NCI-H82 (cell line): ENCODE measurements around the gene ACOX2.
A peak's percentile ranks its signal among the peaks of the same experiment; 100 is the strongest.
"Not testable (repeated sequence)": the region's sequence is repeated elsewhere in the genome, so short reads cannot be mapped to it uniquely, and the experiment has no call there.

Source experiments
- DNase-seq: peaks from one replicate; lab custom pipeline; 2025; lab: John Stamatoyannopoulos, UW

The ACOX2 gene

DNA sequence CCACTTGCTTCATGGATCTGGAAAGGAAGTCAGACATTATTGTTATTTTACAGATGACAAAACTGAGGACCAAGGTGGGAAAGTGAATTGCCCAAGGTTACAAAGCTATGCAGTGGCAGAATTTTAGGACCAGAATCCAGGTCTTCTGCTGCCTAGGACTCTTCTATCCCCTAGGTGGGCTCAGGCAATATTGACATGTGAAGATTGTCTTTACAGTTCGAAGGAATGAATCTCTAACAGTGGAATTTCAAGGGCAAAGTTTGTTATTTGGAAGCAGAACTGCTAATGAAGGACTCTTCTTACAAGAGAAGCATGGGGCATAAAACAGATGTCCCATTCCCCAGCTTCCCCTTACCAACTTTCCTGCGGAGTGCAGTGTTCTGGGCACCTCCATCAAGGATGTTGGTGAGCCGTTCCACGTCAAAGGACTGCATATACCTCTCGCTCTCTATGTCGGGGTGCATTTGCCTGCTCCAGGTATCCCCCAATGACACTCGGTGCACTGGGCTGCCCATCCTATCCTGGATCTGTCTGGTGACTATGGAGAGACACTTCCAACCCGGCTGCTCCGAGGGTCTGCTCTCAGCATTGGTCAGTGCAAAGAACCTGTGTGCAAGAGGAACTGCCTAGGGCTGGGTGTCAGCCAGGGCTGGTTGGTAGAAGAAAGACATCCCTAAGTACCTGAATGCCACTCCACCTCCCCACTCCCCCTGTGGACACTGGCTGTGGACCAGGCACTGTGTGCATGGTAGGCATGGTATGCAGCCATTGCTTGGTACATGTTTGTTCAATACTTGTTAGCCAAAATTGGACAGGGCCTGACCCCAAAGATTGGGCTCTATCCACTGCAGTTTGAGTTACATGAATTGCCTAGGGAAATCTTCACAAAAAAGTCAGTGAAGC lies 2.1 kb downstream of the ACOX2 start:
- no peak for DNase-seq

DNA sequence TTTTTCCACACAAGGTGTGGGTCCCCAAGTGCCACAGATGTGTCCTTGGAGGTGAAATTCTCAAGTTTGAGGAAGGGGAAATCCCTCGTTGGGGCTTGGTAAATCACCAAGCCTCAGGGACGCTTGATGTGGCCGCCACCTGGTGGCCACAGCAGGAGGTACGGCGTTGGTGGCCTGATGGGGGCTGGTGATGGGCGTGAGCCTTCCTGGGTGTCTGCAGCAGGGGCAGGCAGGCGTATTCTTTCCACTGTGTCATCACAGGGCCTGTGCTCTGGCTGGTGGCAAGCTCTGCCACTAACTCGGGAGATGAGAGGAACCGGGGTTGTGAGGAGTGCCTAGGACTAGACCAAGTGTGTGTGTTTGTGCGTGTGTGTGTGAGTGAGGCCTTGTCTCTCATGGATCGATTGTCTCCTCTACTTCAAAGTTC lies 4.2 kb downstream of the ACOX2 start:
- peak; percentile 89 for DNase-seq

DNA sequence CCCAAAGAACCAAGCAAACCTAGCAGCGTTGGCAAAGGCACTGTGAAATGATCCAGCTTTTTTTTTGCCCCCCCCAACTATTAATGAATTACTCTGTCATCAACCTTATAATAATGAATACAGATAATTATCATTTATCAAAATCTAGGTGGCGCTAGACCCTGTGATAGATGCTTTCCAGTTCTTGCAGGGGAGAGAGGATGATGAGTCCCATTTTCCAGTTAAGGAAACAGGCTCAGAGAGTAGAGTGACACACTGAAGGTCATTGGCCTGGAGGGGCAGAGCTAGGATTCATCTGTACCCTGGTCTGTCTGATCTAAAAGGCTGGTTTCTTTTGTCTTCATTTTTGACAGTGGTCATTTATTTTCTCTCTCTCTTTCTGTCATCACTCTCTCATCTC lies 5.0 kb downstream of the ACOX2 start:
- DNase-seq: peak; percentile 50

DNA sequence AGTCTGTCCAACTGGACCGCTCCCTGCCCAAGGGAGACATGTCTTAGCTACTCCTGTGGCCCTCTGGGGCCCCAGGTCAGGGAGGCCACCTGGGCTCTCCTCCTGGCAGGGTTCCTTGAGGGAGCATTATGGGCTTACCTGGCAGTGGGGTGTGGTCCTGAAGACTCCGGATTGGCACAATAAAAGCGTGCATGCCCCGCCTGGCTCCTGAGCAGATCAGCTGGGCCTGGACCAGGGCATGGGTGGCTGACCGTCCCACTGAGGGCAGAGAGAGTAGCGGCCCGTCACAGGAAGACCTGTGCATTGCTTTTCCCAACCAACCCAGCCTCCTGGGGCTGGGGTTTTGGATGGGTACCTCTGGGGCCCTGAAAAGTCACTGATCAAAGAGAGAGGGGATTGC lies 5.4 kb downstream of the ACOX2 start:
- no peak for DNase-seq

DNA sequence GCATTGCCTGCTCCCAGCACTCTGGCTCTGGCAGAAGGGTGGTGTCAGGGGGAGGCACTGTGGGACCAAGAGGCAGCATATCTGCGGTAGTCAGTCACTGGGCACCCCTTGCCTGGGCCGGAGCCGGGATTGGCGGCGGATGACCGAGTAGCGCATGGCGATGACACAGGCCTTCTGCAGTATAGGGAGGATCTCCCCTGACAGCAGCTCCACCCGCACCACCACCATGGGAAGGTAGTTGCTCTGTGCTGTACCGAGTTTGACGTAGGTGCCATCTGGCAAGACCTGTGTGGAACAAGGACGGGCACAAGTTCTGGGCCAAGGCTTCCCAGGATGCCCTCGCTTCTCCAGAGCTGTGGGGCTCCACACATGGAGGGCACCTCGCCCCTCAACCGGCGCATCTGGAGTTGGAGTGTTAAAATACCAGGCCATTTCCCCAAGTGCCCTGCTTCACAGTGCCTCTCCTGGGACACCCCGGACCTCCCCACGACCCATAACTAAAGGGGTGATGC lies 6.6 kb downstream of the ACOX2 start:
- no peak for DNase-seq

DNA sequence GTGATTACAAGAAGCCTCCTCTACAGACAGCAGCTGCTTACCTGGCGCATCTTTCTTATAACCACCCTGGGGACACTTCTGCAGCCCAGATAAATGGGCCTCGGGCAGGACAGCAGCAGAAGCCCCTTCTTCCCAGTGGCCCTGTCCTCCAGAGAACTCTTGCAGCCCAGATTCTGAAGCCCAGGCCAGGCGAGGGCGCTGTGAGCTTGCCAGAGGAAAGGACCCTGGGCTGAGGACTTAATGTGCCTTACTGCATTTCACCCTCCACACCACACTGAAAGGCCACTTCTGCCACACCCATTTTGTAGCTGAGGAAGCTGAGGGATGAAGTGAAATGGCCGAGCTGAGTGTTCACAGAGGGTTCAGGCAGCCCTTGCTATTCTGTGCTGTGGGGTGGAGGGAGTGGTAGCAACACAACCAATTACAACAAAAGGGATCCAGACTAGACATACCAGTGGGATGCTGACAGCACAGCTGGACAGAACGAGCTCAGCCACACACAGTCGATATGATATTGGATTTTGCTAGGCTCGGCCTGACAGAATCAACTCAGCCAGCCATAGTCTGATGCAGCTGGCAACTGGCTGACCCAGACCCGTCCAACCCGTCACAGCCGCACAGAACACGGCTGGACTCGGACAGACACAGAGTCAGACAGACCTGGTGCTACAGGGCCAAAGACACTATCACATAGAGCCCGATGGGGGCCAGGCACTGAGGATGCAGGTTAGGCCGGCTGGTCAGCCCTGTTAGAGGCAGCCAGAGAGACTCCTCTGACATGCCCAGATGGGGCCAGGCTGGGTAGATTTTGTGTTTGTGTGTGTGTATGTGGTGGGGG lies 7.3 kb downstream of the ACOX2 start:
- peak; percentile 85 for DNase-seq

DNA sequence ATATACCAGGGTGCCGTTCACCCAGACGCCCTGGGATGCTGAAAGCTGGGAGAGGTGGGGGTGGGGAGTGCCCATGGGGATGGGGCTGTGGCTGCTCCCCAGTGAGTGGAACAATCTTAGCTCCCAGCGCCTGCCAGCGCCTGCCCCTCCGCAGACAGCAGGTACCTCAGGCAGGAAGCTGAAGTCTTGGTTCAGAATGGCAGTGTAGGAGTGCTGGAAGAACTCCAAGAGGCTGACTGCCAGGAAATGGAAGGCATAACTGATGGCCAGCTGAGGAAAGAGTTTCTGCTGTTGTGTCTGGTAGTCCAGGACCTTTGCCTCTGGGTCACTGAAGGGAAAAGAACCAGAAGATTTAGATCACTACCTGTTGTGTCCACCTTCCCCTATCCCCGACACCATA lies 8.4 kb downstream of the ACOX2 start:
- no peak for DNase-seq

DNA sequence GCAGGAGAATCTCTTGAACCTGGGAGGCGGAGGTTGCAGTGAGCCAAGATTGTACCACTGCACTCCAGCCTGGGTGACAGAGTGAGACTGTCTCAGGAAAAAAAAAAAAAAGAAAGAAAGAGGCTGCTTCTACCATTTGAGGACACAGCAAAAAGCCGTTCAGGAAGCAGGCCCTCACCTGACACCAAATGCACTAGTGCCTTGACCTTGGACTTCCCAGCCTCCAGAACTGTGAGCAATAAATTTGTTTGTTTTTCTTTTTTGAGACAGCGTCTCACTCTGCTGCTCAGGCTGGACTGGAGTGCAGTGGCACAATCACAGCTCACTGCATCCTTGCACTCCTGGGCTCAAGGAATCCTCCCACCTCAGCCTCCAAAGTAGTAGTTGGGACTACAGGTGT lies 9.6 kb downstream of the ACOX2 start:
- DNase-seq: not testable (repeated sequence)

DNA sequence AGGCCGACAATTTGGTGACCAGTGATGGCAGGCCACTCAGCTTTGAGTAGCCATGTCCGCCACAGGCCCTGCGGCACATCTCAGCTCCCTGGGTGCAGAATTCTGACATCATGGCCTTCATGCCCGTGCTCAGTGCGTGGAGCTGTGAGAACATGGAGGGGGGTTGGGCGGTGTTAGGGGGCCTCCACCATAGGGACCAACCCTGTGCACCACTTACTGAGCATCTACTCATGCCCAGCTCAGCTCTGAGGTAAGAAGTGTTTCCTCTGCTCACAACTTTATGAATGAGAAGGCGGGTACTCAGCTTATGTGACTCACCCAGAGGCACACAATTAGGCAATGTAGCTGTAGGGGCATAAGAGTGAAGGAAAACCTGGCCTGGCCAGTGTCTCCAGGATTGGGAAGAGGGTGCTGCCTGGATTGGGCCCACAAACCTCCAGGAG lies 10.5 kb downstream of the ACOX2 start:
- DNase-seq: peak; percentile 33

DNA sequence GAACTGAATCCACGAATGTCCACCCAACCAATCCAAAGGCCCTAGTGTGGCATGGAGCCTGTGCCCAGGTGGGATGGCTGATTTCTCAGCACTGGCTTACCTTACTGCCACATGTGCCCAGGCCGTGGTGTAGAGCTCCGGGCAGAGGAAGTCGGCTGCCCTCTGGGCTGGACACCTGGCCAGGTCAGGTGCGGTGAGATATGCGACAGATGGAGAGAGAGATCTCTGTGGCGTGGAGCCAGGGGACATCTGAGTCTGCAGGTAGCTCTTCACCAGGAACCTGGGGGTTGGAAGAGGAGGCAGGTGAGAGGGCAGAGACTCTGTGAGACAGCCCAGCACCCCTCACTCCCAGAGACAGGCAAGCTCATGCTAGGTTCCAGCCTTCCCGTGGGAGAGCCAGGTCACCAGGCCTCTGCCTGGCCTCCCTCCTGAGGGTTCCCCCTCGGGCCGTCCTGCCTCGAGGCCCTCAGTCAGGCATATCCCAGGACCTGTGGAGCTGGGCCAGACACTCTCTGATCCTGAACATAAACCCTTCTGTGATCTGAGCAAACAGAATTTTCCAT lies 12.6 kb downstream of the ACOX2 start:
- no peak for DNase-seq

DNA sequence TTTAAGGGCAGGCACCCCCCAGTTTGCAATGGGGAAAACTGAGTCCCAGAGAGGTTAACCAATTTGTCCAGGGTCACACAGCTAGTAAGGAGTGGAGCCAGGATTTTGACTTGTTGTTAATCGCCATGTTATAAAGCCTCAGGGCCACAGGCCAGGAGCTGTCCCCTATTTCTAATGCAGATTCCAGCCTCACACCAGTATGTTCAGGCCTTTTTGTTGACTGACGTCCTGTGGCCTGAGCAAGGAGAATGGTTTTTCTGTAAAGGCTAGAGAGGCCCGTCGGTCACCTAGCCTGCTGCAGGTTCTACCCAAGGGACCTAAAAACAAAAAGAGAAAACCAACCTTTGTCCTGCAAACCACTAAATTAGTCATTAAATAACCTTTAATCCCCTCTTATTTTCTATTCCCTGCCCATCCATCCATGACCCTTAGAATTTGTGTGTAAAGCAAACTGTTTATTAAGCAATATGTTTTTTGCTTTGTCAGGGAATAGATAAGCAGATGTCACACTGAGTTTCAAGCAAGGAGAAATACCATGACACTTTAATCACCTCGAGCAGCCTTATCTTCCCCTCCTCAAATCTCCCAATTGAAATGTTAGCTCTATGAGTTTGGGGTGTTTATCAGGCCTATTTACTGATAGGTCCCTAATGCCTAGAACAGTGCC lies 14.1 kb downstream of the ACOX2 start:
- peak; percentile 35 for DNase-seq

DNA sequence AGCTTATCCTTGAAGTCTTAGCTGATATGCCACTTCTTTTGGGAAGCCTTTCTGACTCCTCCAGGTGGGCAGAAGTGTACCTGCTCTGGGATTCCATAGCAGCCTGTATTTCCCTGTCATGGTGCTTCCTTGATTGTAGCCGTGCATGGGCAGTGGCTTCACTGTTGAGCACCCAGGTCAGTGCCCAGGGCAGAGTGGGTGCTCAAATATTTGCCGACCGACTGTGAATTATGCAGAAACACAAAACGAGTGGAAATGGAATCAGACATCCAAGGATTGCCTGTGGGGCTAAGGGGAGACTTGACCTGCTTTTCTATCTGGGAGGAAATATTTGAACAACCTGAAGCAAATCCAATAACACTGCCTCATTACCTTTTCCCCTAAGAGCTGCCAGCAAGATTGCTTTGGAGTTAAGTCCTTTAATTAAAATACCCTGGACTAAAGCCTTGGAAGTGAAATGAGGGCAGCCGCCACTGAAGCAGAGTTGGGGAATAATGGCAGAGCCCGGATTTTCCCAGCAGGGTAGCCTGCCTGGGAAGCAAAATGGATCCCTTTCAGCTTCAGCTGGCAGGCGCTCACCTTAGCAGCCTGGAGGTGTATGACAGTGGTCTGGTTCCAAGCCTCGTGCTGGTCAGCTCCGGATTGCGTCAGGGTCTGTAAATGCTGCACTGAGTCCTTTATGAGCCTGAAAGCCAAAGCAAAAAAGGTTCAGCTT lies 14.9 kb downstream of the ACOX2 start:
- peak; percentile 90 for DNase-seq

DNA sequence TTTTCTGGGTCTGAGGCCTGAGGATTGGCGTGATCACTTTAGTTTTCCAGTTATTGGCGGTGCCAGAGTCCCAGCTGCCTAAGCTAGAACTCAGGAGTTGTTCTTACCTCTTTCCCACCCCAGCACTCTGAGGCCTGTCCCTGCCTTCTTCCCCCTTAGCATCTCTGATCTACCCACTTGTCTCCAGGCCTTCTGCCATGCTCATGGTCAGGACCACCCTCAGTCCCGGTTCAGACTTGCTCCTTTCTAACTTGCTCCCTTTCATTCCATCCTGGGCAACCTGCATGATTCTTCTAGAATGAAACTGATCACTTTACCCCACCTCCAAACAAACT lies 15.7 kb downstream of the ACOX2 start:
- no peak for DNase-seq

DNA sequence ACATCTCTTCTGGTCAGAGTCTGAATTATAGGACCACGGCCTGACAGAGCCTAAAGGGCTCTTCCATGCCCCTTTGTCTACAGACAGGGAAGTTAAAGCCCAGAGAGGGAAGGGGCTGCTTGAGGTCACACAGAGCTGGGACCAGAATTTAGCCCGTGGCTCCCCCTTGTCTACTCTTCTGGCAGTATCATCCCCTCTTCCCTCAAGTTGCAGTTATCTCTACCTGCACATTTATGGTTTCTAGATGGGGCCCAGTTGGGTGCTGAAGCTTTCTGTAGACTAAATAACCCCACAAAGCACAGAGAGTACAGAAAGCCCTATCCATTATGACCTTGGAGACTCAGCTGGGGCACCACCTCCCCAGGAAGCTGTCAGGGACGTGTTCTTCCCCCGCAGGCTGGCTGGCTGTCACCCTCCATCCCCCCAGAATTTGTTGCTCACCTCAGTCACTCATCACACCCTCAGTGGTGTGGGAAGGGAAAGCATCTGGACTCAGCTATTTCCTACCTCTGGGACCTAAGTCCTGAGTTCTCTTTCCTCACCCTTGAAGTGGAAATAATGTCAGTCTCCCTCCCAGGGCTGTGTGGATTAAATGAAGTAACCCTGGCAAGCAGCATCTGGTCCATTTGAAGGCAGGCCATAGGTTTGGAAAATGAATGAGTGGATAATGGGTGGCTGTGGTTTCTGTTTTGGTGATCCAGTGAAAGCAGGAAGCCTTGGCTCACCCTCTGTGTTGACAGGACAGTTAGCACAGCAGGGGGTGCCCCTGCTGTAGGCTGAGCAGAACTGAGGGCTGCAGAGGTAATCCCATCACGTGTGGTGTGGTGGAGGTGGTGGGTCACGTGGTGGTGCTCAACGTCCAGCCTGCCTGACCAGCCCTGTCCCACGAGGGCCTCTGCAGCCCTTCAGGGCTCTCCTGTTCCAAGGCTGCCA lies 16.3 kb downstream of the ACOX2 start:
- DNase-seq: peak; percentile 38

DNA sequence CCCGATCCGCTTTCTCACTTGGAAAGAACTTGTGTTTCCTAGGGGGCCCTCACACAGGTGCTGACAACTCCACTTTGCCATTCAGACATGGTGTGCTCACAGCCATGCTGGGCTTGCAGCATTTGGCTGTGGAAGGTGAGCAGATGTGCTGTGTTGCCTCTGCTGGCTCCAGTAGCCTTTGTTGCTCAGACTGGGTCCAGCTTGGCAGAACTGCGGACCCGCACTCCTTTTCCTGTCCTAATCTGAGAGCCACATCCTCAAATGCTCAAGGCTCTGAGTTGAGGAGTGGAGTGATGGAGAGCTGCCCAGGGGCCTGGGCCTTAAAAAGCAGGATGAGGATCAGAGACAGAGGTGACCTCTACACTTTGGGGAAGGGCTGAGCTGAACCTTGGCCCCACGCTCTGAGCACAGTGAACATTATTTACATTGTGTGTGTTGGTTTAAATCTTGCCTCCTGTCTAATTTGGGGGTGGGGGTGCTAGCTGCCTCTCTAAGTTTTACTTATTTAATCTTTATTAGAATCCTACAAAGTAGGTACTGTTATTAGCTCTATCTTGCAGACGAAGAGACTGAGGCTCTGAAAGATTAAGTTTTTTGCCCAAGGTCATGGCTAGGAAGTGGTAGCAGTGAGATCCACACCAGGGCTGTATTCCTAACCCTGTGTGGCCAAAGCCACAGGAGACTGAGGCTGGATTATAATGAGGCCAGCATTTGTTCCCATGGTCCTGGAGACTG lies 17.2 kb downstream of the ACOX2 start:
- no peak for DNase-seq

DNA sequence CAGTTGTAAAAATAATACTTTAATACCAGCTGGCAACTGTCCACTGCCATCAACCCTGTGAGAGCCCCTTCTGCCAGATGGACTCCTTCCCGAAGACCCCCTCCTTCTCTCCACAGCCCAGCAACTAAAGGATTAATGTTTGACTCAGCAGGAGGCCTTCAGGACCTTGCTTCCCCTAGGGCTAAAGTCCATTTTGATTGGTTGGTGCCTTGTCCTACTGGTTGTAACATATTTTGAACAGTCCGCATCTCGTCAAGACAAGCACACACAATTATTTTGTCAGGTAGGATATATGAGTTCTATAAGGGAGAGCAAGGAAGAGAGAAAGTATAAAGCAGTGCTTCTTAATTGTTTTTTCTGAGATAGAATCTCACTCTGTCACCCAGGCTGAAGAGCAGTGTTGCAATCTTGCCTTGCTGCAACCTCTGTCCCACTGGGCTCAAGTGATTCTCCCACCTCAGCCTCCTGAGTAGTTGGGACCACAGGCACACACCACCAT lies 18.6 kb downstream of the ACOX2 start:
- DNase-seq: peak; percentile 96

DNA sequence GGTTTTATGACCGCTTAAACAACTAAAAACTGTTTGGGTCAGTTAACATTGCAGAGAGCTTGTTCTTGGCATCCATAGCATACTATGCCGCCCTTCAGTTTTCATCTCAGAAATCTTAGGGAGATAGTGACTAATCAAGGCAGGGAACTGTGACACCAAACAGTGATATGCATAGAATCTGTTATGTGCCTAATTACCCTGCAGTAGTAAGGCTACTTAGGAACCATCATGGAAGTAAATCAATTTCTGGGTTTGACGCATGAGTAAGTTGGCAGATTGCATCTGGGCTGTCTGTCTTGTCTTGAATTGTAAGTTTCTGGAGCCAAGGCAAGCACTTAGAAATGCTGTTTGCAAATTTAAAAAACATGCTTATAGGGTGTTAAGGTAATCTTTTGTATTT lies 22.6 kb downstream of the ACOX2 start:
- DNase-seq: peak; percentile 48

DNA sequence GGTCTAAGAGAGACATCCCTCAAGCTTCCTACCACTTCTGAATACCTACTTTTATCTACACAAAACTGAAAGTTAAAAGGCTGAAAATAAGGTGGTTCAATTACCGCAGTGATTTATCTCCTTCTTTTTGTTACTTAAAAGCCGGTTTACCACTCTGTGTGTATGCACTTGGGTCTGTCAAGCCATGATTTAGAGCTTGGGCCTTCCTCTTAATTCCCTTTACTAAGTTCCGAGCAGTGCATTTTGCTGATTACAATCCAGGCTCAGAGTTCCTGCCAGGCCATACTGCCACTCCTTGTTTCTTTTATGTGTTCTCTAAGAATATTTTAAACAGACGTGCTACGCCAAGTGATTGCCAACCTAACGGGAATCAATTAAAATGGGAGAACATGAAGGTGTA lies 28.6 kb downstream of the ACOX2 start:
- DNase-seq: peak; percentile 36

DNA sequence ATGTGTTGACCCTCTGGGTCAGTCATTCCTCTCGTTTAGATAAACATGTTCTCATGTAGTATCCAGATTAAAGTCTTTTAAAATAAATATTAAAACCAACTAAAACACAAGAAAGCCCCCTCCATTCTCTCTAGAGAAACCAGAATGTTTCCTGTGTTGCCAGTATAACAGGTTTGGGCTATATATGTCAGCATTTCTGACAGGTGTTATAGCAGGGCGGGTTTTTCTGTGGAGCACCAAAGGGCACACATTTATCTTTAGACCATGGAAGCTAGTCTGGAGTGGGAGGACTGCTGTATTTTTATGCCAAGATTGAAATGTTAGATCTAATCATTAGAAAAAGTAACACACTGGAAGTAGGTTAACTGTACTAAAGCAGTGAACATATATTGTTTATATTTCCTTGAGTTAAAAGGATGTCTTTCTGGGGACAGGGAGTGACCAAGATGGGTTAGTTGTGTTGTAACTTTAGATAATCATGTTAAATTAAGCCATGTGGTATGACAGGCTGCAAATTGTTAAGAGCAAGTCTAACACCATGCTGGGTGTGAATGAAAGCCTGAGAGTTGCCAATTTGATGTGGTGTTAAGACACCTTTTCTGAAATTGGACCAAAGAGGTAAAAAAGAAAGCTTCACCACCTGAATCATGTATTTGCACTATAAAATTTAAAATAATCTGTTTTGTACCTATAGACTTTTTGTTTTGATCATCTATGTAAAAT lies 29.5 kb downstream of the ACOX2 start:
- no peak for DNase-seq
